HG03045 (cell line): ENCODE data around the gene TLCD2.
"Not testable (repeated sequence)": the region's sequence is repeated elsewhere in the genome, so short reads cannot be mapped to it uniquely, and the experiment has no call there.

Experiments used
- ATAC-seq: cut with Tn5 transposase; IDR thresholded peaks from one replicate; pipeline ENCODE4 v1.9.1; 2021; ENCODE audit warnings: mild to moderate bottlenecking, moderate library complexity; ENCODE audit not compliant: unreplicated experiment

The TLCD2 gene

DNA sequence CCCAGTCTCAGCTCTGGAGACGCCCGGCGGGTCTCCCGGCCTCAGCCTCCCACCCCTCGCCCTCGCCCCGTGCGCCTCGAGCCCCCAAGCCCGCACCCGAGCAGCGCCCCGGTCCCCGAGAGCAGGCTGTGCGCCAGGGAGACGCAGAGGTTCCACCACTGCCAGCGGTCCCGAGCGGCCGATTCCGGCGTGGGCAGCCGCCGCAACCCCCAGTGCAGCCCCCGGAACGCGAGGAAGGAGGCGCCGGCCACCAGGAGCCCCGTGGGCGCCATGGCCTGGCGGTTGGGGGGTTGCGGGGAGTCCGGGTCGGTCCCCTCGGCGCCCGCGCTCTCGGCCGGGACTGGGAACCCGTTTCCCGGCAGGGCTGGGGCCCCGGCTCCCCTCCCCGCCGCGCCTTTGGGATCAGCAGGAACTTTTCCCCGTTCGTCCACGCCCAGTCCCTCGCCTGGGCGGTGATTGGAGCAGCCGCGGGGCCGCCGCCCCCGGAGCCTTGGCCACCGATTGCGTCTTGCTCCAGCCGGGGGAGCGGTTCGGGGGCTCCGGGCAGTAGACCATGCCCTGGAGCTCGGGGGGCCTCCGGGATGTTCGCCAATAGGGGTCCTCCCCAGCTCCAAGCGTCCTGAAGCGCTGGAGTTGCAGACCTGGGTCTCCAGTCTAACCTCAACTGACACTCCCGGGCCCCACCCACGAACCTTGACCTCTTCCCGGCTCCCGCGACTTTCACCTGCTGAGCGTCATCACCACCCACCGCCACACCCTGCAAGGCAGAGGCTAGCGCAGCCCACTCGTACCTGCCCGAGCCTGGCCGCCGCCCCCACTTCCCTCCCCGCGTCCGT lies at the start of gene TLCD2:
TSS of gene TLCD2 (minus strand) at position 407 of the 836 bp plus-strand sequence. CDS start at position 272, 135 bp downstream.
- no peak for ATAC-seq

GRCh38 chr17:1759529-1759928 lies 49.4 kb upstream of the TLCD2 start:
- no peak for ATAC-seq

GRCh38 chr17:1758807-1759206 lies 48.6 kb upstream of the TLCD2 start:
- no peak for ATAC-seq

DNA sequence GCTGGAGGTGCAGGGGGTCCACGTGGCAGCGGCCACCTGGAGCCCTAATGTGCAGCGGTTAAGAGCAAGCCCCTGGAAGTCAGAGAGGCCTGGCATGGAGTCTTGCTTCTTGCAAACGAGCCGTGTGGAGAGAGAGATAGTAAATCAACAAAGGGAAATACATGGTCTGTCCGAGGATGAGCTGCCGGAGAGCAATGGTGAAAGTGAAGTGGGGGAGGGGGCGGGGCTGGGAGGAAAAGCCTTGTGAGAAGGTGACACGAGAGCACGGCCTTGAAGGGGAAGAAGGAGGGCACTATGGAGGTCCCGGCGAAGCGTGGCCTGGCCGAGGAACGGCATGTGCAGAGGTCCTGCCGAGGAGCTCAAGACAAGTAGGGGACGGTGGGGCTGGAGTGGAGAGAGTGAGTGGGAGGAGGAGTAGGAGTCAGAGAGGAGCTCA lies 45.7 kb upstream of the TLCD2 start:
- no peak for ATAC-seq

DNA sequence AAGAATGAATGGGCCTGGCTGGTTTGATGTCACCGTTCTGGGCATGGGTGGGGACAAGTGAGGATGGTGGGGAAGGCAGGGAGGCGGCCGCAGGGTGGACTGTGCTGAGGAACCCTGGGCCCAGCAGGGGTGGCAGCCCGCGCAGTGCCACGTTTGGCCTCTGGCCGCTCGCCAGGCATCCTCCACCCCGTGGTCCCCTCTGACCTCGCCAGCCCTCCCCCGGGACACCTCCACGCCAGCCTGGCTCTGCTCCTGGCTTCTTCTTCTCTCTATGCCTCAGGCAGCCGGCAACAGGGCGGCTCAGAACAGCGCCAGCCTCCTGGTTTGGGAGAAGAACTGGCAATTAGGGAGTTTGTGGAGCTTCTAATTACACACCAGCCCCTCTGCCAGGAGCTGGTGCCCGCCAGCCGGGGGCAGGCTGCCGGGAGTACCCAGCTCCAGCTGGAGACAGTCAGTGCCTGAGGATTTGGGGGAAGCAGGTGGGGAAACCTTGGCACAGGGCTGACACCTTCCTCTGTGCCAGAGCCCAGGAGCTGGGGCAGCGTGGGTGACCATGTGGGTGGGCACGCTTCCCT lies 45.2 kb upstream of the TLCD2 start:
- no peak for ATAC-seq

DNA sequence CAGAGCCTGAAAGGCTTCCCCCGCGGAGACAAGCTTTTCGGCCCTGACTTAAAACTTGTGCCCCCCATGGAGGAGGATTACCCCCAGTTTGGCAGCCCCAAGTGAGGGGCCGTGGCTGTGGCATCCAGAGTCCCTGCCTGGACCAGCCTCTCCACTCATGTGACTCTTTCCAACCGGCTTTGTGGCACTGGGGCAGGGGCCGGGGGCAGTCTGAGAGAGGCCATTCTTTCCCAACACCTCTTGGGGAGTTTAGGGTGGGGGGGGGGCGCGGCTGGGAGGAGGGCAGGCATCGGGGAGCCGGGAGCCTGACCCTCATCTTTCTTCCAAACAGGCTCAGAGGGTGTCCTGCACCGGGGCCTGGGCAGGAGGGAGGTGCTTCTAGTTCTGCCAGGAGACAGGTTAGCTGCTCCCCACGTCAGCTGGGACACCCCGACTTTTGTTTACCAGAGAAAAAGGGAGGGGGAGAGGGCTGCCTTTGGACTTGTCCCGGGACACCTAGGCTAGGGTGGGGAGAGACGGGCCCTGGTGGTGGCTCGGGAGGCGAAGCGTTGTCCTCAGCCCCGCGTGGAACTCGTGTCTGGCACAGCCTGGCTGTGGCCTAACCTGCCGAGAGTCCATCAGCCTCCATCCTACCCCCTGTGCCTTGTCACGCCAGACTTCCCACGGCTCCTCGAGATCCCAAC lies 44.4 kb upstream of the TLCD2 start:
- no peak for ATAC-seq

DNA sequence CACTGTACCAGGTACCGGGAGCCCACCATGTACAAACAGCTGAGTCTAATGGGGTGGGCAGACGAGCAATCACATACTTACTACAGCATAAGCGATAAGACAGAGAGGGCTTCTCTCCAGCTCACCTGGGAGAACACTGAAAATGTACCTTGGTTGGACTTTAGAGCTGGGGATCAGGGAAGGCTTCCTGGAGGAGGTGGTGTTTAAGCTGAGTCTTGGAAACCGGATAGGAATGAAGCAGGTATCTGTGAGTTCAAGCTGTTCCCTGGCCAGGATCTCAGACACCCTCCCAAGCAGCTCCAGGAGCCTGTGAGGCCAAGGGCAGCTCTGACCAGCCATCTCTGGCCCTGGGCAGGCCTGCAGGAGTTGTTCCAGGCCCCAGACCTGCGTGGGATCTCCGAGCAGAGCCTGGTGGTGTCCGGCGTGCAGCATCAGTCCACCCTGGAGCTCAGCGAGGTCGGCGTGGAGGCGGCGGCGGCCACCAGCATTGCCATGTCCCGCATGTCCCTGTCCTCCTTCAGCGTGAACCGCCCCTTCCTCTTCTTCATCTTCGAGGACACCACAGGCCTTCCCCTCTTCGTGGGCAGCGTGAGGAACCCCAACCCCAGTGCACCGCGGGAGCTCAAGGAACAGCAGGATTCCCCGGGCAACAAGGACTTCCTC lies 43.7 kb upstream of the TLCD2 start:
- ATAC-seq, result no peak

- ATAC-seq, result no peak
These were observed 42.5 kb upstream of the TLCD2 start for GRCh38 chr17:1752425-1753262.

GRCh38 chr17:1750628-1751027 lies 40.5 kb upstream of the TLCD2 start:
- no peak for ATAC-seq

DNA sequence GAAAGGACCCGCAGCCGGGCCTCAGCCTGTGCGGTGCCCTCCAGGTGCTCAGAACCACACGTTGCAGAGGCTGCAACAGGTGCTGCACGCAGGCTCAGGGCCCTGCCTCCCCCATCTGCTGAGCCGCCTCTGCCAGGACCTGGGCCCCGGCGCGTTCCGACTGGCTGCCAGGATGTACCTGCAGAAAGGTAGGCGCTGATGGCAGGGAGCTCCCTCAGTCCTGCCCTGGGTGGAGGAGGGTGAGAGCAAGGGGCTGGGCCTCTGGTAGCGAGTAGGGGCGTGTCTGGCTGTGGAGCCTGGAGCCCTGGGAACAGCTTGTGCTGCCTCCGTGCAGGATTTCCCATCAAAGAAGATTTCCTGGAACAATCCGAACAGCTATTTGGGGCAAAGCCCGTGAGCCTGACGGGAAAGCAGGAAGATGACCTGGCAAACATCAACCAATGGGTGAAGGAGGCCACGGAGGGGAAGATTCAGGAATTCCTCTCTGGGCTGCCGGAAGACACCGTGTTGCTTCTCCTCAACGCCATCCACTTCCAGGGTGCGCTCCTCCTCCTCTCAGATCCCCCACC lies 36.9 kb upstream of the TLCD2 start:
- no peak for ATAC-seq

GRCh38 chr17:1745513-1746020 lies 35.4 kb upstream of the TLCD2 start:
- ATAC-seq, result no peak

GRCh38 chr17:1744551-1745512 lies 34.7 kb upstream of the TLCD2 start:
- ATAC-seq, result no peak

DNA sequence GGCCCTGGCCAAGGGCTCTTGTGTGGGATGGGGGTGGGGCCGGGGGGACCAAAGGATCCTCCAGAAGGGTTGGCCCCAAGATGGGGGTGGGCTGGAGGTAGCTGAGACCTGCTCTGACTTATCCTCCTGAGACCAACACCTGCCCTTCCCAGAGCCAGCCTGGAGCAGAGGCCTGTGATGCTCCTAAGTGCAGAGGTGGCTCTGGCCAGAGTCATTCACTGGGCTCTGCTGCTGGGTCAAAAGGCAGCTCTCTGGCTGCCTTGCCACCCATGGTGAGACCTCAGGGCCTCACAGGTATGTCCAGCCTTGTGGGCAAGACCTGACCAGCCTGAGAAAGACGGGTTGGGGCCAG lies 32.9 kb upstream of the TLCD2 start:
- ATAC-seq, result no peak

DNA sequence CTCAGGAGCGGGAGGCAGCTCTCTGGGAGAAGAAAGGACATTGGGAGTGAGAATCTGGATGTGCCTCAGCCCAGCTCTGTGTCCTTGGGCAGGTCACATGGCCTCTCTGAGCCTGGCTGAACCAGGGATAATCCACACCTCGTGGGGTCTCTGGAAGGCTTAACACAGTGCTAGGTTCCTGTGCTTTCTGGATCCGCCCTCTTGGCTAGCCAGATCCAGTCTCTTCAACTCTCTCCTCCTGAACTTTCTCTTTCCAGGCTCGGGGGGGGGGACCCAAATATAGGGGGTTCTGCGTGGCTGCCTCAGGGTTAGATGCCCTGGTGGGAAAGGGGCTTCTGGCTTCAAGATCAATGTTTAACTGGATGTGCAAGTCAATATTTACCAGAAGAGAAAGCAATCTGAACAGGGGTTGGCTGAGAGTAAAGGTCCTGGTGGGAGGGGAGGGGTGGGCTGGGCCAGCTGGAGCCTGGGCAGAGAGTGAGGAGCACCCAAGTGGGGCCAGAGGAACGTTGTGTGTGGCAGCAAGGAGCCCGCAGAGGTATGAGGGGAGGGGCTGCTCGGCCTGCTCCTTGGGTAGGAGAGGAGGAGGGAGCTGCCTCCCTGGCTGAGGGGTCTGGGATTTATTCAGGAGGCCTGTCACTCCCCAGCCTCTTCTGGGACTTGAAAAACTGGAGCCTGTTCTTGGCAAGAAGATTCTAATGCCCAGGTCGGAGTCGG lies 32.4 kb upstream of the TLCD2 start, which contains the start of gene SERPINF2:
TSS of gene SERPINF2 (plus strand) at position 501 of the 717 bp plus-strand sequence. CDS start 2,125 bp downstream, outside the sequence.
- no peak for ATAC-seq

GRCh38 chr17:1741899-1742298 lies 31.7 kb upstream of the TLCD2 start:
- not testable (repeated sequence) for ATAC-seq

DNA sequence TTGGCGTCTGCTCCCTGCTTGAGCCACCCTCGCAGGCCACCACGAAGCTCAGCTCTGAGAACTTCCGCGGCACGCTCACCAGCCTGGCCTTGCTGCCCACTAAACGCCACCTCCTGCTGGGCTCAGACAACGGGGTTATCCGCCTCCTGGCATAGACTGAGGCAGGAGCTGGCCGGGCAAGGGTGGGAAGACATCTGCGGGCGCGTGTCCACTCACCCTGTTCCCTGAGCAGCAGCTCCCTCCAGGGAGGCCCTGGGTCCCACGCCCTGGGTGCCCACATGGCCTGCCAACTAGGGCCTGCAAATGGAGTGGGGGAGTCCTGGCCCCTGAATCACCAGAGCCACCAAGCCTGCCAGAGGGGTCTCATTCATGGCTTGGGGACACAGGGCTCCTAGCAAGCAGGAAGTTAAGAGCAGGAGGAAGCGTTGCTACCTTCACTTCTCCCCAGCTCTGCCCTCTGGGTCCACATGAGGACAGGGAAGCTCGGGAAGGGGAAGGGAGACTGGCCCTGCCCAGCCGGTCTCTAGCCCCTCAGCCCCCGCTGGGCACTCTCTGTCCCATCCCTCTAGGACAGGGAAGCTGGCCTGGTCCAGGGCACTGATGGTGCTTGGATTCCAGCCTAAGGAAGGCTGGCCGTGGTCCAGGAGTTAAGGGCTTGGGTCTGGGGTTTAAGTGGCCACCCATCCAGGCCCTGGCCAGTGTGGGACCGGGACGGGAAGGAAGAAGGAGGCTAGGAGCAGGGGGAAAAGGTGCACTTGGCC lies 27.5 kb upstream of the TLCD2 start:
- ATAC-seq, result no peak
